Activated CD4-positive, alpha-beta T cell treated with anti-CD3 and anti-CD28 coated beads, Interleukin-2, amount 50 U/mL, for 1 hour (primary cell): ENCODE results near the gene SPATA32.

ENCODE experiments used
- DNase-seq: peaks from one replicate; pipeline ENCODE4 v3.0.0-alpha.2; 2020

The SPATA32 gene

DNA sequence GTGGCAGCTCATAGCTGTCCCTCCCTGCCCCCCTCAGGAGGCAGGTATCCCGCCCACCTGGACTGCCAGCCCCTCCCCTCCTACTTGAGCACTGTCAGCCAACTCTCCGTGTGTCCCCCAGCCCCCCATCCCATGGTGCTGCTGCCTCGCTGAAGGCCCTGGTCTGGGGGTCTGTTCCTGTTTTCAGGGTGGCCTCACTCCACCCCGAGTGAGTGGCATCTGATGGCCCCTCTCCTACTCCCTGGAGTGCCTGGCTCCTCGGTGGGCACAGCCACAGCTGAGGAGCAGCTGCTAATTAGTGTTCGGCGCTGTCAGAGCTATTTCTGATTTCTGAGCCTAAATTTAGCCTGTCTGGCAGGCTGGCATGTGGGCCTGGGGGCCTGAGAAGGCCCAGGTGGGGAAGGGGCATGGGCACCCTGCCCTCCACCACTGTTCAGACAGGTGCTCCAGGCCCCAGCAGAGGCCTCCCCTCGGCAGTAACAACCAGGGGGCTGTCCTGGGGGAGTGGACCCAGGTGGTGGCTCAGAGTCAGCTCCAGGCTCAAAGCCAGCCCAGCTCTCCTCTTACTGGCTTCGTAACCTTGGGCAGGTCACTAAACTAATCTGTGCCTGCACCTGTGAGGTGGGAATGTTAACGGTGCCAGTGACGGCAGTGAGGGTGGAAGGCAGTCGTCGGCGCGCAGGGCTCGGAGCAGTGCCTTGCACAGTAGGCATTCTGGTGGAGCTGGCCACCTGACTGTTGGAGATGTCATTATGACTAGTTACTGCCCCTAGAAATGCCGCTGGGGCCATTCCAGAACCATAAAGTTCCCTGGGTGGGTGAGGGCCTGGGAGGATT is 33.8 kb downstream of the SPATA32 start:
- no peak for DNase-seq

DNA sequence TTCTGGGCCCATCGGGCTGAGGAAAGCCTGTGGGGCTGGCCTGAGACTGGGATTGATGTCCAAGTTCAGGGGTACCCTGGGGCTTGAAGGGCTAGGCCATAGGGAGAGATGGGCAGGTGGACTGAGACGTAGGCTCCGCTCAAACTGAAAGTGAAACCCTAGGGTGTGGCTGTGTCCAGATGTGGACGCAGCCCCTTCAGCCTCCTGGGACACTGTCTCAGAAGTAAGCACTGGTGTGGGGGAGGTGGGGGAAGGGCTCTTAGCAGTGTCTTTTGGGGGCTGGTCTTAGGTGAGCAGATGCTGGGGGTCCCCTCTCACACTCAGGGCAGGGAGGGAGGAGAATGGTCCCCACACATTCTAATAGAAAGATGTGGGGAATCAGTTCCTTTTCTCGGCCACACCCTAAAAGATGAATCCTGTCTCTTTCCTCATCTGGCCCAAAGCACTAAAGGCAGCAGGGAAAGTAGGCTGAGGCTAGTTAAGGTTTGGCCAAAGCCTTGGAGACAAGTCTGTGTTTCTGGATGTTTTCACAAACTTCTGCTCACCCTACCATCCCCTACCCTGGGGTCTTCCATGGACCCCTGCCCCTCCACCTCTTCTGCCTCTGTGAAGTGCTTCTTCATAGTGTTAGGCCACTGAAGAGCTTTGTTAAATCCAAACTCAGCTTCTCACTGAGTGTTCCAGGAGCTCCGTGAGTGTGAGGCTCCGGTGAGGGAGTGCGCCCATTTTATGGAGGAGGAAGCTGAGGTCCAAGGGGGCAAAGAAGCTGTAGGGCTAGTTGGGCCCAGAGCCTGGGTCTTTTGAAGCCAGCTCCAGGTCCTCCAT is 34.6 kb downstream of the SPATA32 start:
- DNase-seq = no peak

DNA sequence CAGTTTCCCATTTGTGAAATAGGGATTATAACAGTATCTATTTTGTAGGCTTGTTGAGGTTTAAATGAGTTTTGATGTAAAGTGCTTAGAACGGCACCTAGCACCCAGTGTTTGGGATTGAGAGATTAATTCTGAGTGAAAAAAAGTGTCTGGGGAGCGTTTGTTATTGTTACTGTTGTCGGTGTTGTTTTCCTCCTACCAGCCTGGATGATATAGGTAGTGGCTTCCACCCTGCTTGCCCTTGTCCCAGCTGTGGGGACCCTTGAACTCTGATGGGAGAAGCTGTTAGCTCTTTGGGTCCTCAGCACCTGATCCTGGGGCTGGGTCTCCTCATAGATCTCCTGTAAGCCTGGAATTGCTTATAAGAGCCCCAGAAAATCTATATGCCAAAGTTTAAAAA is 35.3 kb downstream of the SPATA32 start:
- no peak for DNase-seq

DNA sequence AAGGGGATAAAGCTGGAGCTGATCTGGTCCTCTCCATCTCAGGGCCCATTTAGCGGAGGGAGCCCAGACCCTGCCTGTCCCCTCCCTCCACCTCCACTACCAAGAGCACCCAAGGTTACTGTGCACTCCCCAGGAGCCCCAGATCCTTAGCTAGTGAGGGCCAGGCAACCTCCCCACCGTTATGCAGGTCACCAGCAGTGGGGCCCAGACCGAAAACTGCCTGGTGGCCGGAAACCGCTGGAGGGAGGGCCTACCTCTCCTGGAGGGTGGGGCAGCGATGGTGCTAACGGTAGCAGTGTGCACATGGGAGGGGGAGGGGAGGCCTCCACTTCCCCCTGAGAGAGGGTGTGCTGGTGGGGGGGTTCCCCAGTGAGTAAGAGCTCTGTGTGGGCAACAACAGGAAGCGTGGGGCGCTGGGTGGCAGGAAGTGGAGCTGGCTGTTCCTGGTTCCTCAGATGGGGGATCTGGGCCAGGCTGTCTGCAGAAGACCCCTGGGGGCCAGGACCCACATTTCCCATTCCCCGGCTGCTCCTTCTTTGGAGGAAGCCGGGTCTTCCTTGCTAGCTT is 35.8 kb downstream of the SPATA32 start:
- DNase-seq = peak; percentile 94

DNA sequence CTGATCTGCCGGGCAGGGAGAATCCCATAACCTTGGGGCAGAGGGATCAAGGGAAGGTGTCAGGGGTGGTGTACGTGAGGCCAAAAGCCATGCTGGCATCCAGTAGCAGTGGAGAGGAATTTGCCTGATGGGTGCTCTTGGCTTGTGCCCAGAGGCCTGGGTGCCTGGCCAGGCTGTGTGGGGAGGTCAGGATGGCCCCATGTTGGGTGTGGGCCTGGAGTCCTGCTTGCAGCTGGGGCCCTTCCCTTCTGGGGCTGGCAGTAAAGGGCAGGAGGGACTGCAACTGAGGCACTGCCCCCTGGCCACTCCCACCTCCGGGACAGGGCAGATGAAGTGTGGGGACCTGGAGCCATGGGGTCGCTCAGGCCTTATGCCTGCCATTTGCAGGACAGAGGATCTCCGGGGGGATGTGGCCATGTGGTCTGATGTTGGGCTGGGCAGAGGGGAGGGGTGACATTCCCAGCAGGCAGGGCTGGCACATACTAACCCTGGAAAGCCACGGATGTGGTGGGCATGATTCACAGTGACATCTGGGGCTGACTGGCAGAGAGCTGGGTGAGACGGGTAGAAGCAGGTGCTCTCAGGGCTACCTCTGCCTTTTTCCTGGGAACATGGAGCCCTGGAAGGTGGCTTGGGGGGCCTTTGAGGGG is 36.7 kb downstream of the SPATA32 start:
- DNase-seq = peak; percentile 50

DNA sequence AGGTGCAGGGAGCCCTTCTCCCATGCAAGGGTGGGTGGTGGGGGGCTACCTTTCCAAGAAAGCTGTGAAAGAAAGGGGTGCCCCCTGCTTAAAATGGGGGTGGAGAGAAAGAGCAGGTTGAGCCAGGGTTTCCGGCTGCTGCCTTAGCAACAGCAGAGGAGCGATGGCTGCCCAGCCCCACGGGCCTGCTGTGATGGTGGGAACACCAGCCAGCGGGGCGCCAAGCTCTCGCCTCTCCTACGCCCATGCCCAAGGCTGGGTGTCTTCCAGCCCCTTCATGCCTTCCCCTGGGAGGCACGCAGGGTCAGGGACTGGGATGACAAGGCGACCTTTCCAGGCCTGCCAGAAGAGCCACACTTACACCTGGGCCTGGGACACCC is 37.2 kb downstream of the SPATA32 start:
- DNase-seq = no peak

DNA sequence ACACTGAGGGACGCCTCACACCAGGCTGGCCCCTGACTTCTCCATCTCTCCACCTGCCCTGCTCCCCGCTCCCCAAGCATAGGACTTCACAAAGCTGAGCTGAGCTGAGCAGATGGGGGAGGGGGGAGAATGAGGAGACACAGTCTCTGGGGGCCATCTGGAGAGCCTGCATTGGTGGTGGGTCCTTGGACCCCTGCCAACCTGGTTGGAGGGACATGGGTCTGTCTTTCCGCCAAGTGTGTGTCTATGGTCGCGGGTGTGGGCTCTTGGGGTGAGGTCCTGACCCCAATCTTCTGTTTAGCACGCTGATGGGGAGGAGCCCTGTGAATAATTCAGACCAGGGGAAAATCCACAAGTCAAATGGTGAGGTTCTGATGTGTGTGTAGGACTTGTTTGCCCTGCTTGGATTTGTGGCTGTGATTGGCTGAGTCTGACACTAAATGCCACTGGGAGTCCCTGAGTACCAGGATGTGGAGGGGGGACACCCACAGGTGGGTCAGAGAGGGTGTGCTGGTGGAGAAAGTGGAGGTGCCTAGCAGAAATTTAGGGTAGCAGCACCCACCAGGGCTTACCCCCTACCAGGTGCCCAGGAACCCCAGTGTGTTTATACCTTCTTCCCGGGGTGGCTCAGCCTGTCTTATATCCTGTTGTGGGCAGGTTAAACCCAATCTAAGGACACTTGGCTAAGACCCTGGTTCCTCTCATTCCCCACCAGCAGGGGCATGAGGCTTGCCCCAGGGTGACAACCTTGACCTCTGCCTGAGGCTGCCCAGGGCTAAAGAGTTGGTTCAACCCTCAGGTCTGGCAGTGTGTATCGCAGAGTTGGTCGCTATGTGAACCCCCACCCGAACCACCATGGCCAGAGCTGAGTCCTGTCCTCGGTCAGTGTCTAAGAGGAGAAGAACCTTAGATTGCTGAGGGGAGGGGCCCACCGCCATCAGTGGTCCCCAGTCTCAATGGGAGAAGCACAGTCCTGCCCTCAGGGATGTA is 38.1 kb downstream of the SPATA32 start:
- no peak for DNase-seq

DNA sequence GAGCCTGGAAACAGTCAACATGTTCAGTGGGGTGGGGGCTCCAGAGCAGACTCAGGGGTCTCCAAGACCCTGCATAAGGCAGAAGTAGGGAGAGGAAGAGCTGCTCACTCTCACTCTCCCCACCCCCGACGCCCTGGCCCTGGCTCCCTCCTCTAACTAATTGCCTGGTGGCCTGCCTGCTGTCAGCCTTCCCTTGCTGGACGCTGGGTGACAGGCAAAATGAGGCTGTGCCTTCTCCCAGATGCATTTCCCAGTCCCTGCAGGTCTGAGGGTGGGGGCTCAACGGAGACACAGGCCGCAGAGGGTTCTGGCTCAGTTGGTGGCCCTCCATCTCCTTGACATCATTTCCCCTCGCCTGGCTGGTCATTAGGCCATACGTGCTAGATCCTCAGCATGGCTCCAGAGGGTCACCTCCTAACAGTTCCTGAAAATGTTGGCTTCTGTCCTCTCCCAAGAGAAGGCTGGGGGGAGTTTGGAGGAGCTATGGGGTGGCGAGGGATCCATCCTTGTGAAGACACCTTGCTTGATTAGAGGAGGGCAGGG is 38.8 kb downstream of the SPATA32 start:
- no peak for DNase-seq

DNA sequence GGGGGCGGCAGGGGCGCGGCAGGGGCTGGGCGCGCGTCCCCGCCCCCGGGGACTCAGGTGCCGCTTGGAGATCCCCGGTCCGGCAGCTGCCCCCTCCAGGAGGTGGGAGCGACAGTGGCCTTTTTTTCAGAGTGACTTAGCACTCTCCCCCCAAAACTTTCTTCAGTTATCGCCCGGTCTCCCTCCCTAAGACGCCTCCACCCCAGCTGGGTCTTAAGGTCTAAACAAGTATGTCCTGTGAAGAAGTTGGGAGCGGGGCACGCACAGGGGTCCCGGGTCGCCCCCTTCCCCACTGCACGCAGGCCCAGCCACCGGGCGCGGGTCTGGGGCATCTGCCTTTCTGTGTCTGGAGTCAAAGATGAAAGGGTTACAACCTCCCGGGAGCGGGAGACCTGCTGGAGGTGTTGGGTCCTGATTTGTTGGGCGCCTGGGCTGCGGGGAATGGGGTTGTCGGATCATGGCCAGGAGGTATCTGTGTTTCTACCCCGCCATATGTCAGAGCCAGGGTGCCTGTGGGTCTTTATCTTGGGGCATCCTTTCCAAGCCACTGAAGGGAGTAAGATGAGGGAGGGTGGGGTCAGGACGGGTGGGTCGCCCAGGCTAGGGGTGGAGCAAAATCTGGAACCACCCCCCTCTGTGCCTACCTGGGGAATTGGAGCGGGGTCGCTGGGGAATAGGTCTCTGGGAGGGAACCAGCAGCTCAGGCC is 39.5 kb downstream of the SPATA32 start:
- no peak for DNase-seq

DNA sequence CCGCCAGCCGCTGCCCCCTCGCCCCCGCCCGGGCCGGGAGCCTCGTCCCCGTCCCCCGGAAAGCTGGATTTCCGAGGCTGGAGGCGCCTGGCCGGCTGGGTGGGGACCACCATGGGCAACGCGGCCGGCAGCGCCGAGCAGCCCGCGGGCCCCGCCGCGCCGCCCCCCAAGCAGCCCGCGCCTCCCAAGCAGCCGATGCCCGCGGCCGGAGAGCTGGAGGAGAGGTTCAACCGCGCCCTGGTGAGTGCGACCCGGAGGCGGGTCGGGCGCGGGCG is 39.9 kb downstream of the SPATA32 start:
- no peak for DNase-seq

DNA sequence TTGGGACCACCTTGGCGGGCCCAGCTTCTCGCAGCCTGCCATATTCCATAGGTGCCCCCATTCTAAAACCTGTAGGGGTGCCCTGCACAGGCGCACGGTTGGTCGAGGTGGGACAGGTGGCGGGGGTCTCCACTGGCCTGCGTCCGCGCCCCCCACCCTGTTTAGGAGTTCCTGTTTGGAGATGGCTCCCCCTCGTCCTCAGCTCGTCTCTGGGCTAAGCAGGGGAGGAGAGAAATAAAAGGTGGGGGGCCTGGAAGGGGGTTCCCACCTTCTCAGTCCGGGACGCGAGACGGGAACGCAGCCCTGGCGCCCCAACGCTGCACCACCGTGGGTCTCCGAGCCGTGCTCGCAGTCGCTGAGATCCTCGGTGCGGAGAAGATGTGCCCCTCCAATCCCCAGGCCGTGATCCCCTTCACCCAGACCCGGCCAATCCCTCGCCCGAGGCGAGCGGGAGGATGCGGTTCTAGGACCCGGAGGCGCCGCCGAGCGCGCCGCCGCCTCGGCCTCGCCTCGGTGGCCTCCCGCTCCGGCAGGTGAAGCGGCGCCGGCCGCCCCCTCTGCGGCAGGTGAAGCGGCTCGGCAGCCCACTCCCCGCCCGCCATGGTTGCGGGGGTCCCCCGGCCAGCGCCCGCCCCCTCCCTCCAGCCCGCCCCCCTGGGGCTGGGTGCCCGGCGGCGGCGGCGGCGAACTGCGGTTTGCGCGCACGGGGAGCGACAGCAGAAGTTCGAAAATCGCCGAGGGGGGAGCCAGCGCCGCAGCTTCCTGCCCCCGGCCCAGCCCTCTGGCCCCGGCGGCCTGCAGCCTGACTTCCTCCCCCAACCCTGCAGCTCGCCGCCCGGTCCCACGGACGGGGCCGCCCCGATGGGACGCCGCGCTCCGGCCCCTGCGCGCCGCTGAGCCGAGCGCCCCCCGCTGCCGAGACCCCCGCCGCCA is 40.5 kb downstream of the SPATA32 start, which contains the start of gene FMNL1:
Gene FMNL1 (plus strand): TSS at position 805 of the 933 bp plus-strand sequence. CDS start 240 bp downstream, outside the sequence.
- DNase-seq = peak; percentile 61

DNA sequence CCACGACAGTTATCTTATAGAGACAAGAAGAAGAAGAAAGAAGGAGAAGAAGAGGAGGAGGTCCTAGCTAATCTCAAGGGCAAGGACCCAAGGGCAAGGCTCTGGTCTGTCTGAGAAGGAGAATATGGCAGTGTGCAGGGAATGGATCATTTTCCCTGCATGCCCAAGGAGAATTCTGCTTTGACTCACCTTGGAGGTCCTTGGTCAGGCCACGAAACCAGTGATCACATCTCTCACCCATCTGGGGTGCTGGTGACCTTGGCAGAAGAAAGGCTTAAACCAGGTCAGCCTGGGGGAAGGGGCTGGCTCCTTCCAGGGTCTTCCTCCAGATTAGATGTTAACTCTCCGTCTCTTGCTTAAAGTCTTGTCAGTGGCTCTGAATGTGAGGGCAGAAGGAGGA is 41.8 kb downstream of the SPATA32 start:
- no peak for DNase-seq

DNA sequence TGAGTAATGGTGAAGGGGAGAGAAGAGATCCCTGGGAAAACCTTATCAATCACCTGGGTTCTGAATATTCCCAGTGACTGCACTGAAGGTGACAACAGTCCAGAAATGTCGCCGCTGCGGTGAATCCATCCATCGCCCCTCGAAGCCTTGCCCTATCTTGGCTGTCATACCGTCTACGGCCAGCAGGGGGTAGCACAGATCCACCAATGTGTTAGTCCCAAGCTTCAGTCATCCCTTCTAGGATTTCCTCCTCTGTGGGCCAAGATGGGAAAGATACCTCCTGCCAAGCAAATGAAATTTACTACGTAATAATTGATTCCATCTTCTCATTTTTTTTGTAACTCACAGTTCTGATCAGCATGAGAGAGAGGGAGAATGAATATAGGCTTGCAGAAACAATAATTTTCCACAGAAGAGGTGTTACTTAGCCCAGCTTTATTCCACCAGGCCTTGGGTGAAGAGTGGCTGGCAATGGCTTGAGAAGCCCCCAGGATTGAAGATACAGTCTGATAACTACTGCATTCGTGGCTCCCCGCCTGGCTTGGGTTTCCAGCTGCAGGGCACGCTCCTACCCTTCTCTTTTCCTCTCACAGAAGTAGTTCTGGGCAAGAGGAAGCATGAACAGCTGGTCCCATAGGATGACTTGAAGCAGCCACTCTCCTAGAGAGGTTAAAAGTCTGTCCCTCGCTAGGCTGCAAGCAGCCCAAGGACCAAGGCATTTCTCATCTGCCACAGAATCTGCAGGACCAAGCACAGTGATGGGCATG is 42.8 kb downstream of the SPATA32 start:
- DNase-seq = peak; percentile 89
